H1 (cell line): ENCODE results near the gene COL12A1. TPM values are rescaled to one million over a fixed set of nuclear protein-coding genes. Genes with fewer than 3 reads are reported as not detected.

Experiments
- ASH2L ChIP-seq: fragments of 200-600, 300-600 bp; sonication (generic); IDR thresholded peaks from one replicate; pipeline ENCODE4 v1.7.1; 2017; ENCODE audit warnings: low read length
- BCL11A ChIP-seq, 2 experiments: IDR thresholded peaks; one replicate each; pipeline ENCODE4 v1.6.1; 2011; ENCODE audit warnings: low read depth in 2 of 2, low read length in 2 of 2, mild to moderate bottlenecking in 2 of 2
- CBX5 ChIP-seq: fragments of 300-800, 300-1000 bp; sonication (generic); IDR thresholded peaks from 2 replicates; pipeline ENCODE4 v1.7.1; 2016; ENCODE audit warnings: antibody characterized with exemption, low read length, low read depth
- CHD7 ChIP-seq: fragments of 300-600 bp; sonication (generic); IDR thresholded peaks from 2 replicates; pipeline ENCODE4 v1.7.1; 2012; ENCODE audit warnings: low read length, moderate library complexity, mild to moderate bottlenecking, inconsistent platforms; ENCODE audit not compliant: insufficient replicate concordance
- HDAC6 ChIP-seq: IDR thresholded peaks from one replicate; pipeline ENCODE4 v1.7.1; 2012; ENCODE audit warnings: low read depth, mild to moderate bottlenecking, inconsistent platforms, low read length, moderate library complexity
- KDM1A ChIP-seq: fragments of 200-600, 300-600 bp; sonication (generic); IDR thresholded peaks from 2 replicates; pipeline ENCODE4 v1.7.1; 2016; ENCODE audit warnings: mild to moderate bottlenecking, low read length, borderline replicate concordance
- NANOG ChIP-seq: IDR thresholded peaks from 2 replicates; pipeline ENCODE4 v1.6.1; 2011; ENCODE audit warnings: low read length, low read depth, mild to moderate bottlenecking, inconsistent platforms; ENCODE audit not compliant: insufficient read depth, poor library complexity, severe bottlenecking
- polyA plus RNA-seq, 7 experiments: library from polyadenylated mRNA; depleted of rRNA in 3 of 7; stranded (reverse) in 5 of 7; unstranded in 2 of 7; fragments of >200 nt in 5 of 7; fragments of 200-250 nt in 2 of 7; gene quantifications; 1 replicate in 5 of 7; 2 replicates in 1 of 7; 4 replicates in 1 of 7; pipeline versions ENCODE4 v1.2.1 to v1.2.3, GENCODE V29; 2011 to 2013; ENCODE audit warnings: missing spikeins in 2 of 7, mixed read lengths in 2 of 7
- total RNA-seq: library from RNA; stranded (reverse); fragmentation: NEBNext Ultra II Directional; extraction: Animal tissue kit (Norgen Biotek cat#: 25700); gene quantifications from 2 replicates; pipeline ENCODE4 v1.2.1, GENCODE V29; 2021
- TF ChIP-seq, protein P1 (sequence below): IDR thresholded peaks from 2 replicates; pipeline ENCODE4 v1.6.1; 2012; ENCODE audit warnings: inconsistent platforms

The COL12A1 gene
- total and polyA plus RNA-seq, 2 of the 8 experiments (the other 6 are each of a cell fraction or from before 2014, with no cell fraction given): 1.4 to 4.7 TPM

- TF ChIP-seq CHD7: no peak
- no peak for TF ChIP-seq KDM1A
- TF ChIP-seq CBX5: no peak
- no peak for TF ChIP-seq ASH2L
- no peak for TF ChIP-seq BCL11A (IDR thresholded peaks at IDR 0.05; ENCODE audit: low read depth in 2 of 2, low read length in 2 of 2)
- no peak for TF ChIP-seq NANOG
- no peak for TF ChIP-seq HDAC6
- TF ChIP-seq, protein P1, sequence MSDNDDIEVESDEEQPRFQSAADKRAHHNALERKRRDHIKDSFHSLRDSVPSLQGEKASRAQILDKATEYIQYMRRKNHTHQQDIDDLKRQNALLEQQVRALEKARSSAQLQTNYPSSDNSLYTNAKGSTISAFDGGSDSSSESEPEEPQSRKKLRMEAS: no peak
Observed at GRCh38 chr6:75215291-75215690, 9.4 kb upstream of the COL12A1 start (continued).
